Heart left ventricle (tissue), 16 donors: Measurements from ENCODE around the gene LARP4B. TPM values are rescaled to one million over a fixed set of nuclear protein-coding genes. Genes with fewer than 3 reads are reported as not detected.

Experiments
- ATAC-seq, 4 donors: fragments of 200-7000 bp; cut with Tn5 transposase; one replicate each; pipeline ENCODE4 v1.9.1; 2020 to 2022; ENCODE audit warnings: moderate library complexity in 4 of 4, mild to moderate bottlenecking in 3 of 4, moderate number of reproducible peaks in 1 of 4
- DNase-seq, 5 donors: peaks; one replicate each; pipeline ENCODE4 v3.0.0-alpha.2; 2020
- H3K27ac ChIP-seq, 12 donors: fragments of 200-600 bp; sonication (generic) in 4 of 12; one replicate each; pipeline versions ENCODE4 v1.5.0 to v1.8.0; 2016 to 2022; ENCODE audit warnings: mild to moderate bottlenecking in 2 of 12
- H3K27me3 ChIP-seq, 9 donors: fragments of 200-600 bp; sonication (generic) in 2 of 9; one replicate each; pipeline versions ENCODE4 v1.5.1 to v1.8.0; 2016 to 2022; ENCODE audit warnings: mild to moderate bottlenecking in 3 of 9
- H3K36me3 ChIP-seq, 9 donors: fragments of 200-600 bp; sonication (generic) in 2 of 9; one replicate each; pipeline versions ENCODE4 v1.5.0 to v1.8.0; 2018 to 2022; ENCODE audit warnings: mild to moderate bottlenecking in 2 of 9
- H3K4me1 ChIP-seq, 12 donors: fragments of 200-600 bp; sonication (generic) in 4 of 12; one replicate each; pipeline versions ENCODE4 v1.5.0 to v1.8.0; 2016 to 2022; ENCODE audit warnings: mild to moderate bottlenecking in 3 of 12
- H3K4me3 ChIP-seq, 12 donors: fragments of 200-600 bp; sonication (generic) in 4 of 12; one replicate each; pipeline versions ENCODE4 v1.5.0 to v1.8.0; 2017 to 2022; ENCODE audit warnings: mild to moderate bottlenecking in 9 of 12, moderate library complexity in 4 of 12
- H3K9me3 ChIP-seq, 12 donors: fragments of 200-600 bp; sonication (generic) in 4 of 12; one replicate each; pipeline versions ENCODE4 v1.5.0 to v1.8.0; 2016 to 2022; ENCODE audit warnings: mild to moderate bottlenecking in 1 of 12
- POLR2A ChIP-seq, 2 donors: fragments of 450-650 bp; IDR thresholded peaks; one replicate each; pipeline ENCODE4 v1.6.1; 2017; ENCODE audit warnings: antibody characterized with exemption in 2 of 2, mild to moderate bottlenecking in 2 of 2, moderate library complexity in 2 of 2
- WGBS, 4 donors: extraction: QIAGEN DNeasy Blood & Tissue Kit in 2 of 4; methylation state at CpG; one replicate each; pipeline versions ENCODE4 v1.1.5 to v1.1.7; 2013 to 2018; 5-methylcytosine and 5-hydroxymethylcytosine counted together
- intact Hi-C, 10 donors: fragments of 100-400 bp; cut with DNase I; formaldehyde crosslinking; loops; one replicate each; pipeline versions ENCODE4 v1.11.1 to v1.14.2; 2022
- polyA plus RNA-seq, 2 donors: library from polyadenylated mRNA; stranded (reverse); fragments of 200-250 nt; gene quantifications; one replicate each; pipeline ENCODE4 v1.2.3, GENCODE V29; 2013
- total RNA-seq, 9 donors: library from RNA; depleted of rRNA in 2 of 9; stranded (reverse); fragments of >200 nt in 2 of 9; fragmentation: NEBNext Ultra II Directional in 3 of 9; extraction: Animal tissue kit (Norgen Biotek cat#: 25700) in 3 of 9; gene quantifications; one replicate each; pipeline versions ENCODE4 v1.1.0 to v1.2.4, GENCODE V29; 2016 to 2023
- TF ChIP-seq, protein P1 (sequence below), 12 donors: fragments of 200-600 bp; sonication (generic) in 4 of 12; IDR thresholded peaks; one replicate each; pipeline versions ENCODE4 v1.5.0 to v1.8.0; 2018 to 2022; ENCODE audit warnings: antibody characterized with exemption in 12 of 12, mild to moderate bottlenecking in 5 of 12
- donor health status: ischemic (EF 13 %, LVEDD 7.1; RV severe dilation, severe dysfunction).
- donor health status: healthy with polysubstance abuse.
- donor health status: DM: no; HTN: yes; CAD: no.
- donor health status: DM: no; HTN: no; CAD: no.
- donor health status: ischemic (EF 25% LVEDD 6.9; RV normal size, moderate dysfunction).
- donor health status: ischemic (EF 25% LVEDD 5.7; RV mildly dilated, moderate dysfunction).
- donor health status: healthy.
- donor health status: DM: yes; HTN: yes; CAD: no.
- donor health status: ischemic (EF 35%, LVEDD 5.7; RV mildly dilated, moderate dysfunction).
- donor health status: nonischemic (EF 11% LVEDD 7.7; RV severe dilation, severe dysfunction).
- donor health status: DM: yes; HTN: yes; CAD: no.
- donor health status: PGD.
- donor health status: ischemic (EF 29% LVEDD 5.4; RV normal size, mild dysfunction).
- donor health status: nonischemic (EF 23%, LVEDD 6.1; RV moderate dilation, normal function).

The LARP4B gene
- total and polyA plus RNA-seq, 11 donors = 20.1 to 81.1 (median 63.0) TPM

DNA sequence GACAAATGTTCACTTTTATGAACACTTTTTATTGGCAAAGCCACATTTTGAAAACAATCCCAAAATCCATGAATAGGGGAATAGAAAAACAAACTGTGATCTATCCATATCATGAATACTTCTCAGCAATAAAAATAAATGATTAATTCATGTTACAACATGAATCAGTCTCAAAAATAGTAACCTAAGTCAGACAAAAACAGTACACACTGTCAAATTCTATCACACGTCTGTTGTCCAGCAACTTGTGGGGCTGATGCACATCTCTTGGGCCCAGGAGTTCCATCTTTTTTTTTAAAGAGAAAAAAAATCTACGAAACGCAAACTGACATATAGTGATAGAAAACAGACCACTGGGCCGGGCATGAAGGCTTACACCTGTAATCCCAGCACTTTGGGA lies 71.0 kb downstream of the LARP4B start:
- H3K27ac ChIP-seq = no peak overlapping the region

DNA sequence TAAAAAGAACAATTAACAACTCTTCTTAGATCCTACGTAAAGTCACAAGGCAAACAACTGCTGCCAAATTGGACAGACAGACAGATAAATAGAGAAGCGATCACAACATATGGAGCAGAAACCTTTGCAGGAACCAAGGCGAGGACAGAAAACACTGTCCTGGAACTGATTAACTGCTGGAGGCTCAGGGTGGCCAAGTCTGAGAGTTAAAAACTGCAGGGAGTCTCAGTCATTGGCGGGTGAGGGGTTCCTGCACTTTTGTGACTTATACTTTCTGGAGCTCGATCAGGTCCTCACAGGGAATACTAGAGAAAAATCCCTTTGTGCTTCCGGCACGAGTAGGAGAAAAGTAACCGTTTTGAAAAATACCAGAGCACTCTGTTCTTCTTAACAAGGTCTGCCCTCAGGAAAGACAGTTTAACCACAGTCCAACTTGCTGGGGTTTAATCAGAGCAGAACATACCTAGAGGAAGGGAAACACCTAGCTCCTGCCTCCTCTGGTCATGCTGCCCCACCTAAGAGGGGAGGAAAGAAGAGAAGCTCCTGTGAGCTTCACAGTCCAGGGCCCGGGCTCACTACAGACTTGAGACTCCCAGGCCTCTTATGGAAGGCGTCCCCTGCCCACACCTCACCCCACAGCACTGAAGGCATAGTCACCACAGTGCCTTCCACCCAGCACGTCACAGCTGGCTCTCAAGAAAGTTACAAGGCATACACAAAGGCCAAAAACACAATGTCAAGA lies 74.9 kb downstream of the LARP4B start:
- Histone ChIP-seq H3K27me3 (no peaks in the 10 kb centered on the region), H3K27ac (no peak overlapping the region), H3K4me3 (no peak overlapping the region), H3K9me3 (no peaks in the 10 kb centered on the region), H3K36me3 (peaks cover 0 to 73% (median 39%) of the 10 kb centered on the region in 9 donors), H3K4me1 (peaks cover 0 to 20% (median 6%) of the 10 kb centered on the region in 12 donors)
- intact Hi-C loops = no loop called here
- ATAC-seq (peak in 2 of 4 donors; percentile 39 to 45), DNase-seq (no peak)
- TF ChIP-seq POLR2A (IDR thresholded peaks at IDR 0.05) = no peak
- TF ChIP-seq, protein P1, sequence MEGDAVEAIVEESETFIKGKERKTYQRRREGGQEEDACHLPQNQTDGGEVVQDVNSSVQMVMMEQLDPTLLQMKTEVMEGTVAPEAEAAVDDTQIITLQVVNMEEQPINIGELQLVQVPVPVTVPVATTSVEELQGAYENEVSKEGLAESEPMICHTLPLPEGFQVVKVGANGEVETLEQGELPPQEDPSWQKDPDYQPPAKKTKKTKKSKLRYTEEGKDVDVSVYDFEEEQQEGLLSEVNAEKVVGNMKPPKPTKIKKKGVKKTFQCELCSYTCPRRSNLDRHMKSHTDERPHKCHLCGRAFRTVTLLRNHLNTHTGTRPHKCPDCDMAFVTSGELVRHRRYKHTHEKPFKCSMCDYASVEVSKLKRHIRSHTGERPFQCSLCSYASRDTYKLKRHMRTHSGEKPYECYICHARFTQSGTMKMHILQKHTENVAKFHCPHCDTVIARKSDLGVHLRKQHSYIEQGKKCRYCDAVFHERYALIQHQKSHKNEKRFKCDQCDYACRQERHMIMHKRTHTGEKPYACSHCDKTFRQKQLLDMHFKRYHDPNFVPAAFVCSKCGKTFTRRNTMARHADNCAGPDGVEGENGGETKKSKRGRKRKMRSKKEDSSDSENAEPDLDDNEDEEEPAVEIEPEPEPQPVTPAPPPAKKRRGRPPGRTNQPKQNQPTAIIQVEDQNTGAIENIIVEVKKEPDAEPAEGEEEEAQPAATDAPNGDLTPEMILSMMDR (IDR thresholded peaks at IDR 0.05) = no peak
- WGBS, 4 donors = 53 to 60% (median 57%) methylated on average over 11 of the region's 11 CpGs

More for the DNA sequence above, 71.0 kb downstream of the LARP4B start:
- no peaks in the 10 kb centered on the region for H3K27me3 ChIP-seq
- TF ChIP-seq, protein P1 (IDR thresholded peaks at IDR 0.05) = no peak
- TF ChIP-seq POLR2A (IDR thresholded peaks at IDR 0.05) = no peak
- DNase-seq = no peak
- WGBS, 4 donors = 62 to 76% (median 73%) methylated on average over 4 of the region's 4 CpGs
- H3K4me3 ChIP-seq = no peak overlapping the region
- H3K36me3 ChIP-seq = peaks cover 0 to 89% (median 44%) of the 10 kb centered on the region in 9 donors
- H3K9me3 ChIP-seq = no peaks in the 10 kb centered on the region
- ATAC-seq = no peak
- H3K4me1 ChIP-seq = peaks cover 0 to 21% (median 5%) of the 10 kb centered on the region in 12 donors
- intact Hi-C loops = loop anchor here in 3 of 10 donors (5.0 to 10.0 kb wide), 3 partner anchors 33 to 124 kb away; partner anchors contain the start of gene GTPBP4 (in 1 of the 3)

DNA sequence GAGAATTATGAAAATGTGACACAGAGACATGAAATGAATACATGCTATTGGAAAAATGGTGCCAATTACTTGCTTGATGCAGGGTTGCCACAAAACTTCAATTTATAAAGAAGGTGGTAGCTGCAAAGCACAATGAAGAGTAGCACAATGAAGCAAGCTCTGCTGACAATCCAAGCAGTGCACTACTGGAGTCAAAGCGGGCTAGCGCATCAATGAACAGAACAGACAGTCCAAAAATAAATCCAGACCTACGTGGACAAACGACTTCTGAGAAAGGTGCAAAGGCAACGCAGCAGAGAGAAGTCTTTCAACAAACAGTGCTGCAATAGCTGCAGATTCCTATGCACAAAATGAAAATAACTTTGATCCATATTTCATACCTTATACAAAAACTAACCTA lies 75.8 kb downstream of the LARP4B start:
- no peak for TF ChIP-seq POLR2A (IDR thresholded peaks at IDR 0.05)
- TF ChIP-seq, protein P1 (IDR thresholded peaks at IDR 0.05) = no peak
- 66 to 80% (median 68%) methylated on average over 5 of the region's 5 CpGs for WGBS, 4 donors
- peak in 3 of 4 donors; percentile 34 to 75 (median 63) for ATAC-seq

DNA sequence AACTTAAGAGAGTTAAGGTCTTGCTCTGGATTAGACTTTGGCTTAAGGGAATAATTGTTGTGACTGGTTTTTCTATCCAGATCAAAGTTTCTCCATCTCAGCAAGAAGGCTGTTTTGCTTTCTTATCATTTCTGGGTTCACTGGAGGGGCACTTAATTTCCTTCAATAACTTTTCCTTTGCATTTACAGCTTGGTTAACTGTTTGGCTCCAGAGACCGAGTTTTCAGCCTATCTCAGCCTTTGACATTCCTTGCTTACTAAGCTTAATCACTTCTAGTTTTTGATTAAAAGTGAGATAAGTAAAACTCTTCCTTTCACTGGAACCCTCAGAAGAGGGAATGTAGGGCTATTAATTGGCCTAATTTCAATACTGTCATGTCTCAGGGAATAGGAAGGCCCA lies 76.4 kb downstream of the LARP4B start:
- DNase-seq (no peak), ATAC-seq (no peak)
- Histone ChIP-seq H3K4me3 (no peak overlapping the region), H3K27me3 (no peaks in the 10 kb centered on the region), H3K27ac (no peak overlapping the region), H3K9me3 (peaks cover 0 to 9% (median 1%) of the 10 kb centered on the region in 12 donors), H3K4me1 (peaks cover 0 to 21% (median 3%) of the 10 kb centered on the region in 12 donors), H3K36me3 (peaks cover 0 to 58% (median 24%) of the 10 kb centered on the region in 9 donors)
- intact Hi-C loops = no loop called here
- WGBS, 4 donors = 85 to 90% (median 89%) methylated on average over 1 of the region's 1 CpG
- TF ChIP-seq, protein P1 (IDR thresholded peaks at IDR 0.05) = no peak
- no peak for TF ChIP-seq POLR2A (IDR thresholded peaks at IDR 0.05)

More for the DNA sequence above, 75.8 kb downstream of the LARP4B start:
- Histone ChIP-seq H3K36me3 (peaks cover 0 to 64% (median 29%) of the 10 kb centered on the region in 9 donors), H3K27me3 (no peaks in the 10 kb centered on the region), H3K27ac (no peak overlapping the region), H3K4me1 (peaks cover 0 to 21% (median 6%) of the 10 kb centered on the region in 12 donors), H3K4me3 (no peak overlapping the region), H3K9me3 (peaks cover 0 to 3% (median 0%) of the 10 kb centered on the region in 12 donors)
- DNase-seq = no peak
- intact Hi-C loops = no loop called here
